Measurements from ENCODE around the gene RPH3AL.

Gene RPH3AL

DNA sequence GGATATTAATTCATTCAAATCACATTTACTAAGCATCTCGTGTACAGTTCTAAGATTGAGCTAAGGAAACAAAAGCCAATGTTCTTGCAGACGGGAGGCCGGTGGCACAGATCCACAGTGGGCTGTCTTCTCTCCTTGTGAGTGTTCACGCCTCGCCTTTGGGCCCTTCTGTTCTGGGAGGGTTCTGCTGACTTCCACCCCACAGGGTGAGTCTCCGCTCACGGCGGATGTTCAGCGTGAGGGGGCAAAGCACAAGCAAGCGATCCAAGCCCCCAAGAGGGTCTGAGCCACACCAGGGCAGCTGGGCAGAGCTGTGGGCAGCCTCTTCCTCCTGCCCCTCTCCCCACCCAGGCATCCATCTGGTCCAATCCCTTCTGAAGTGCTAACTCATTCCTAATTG lies 86.9 kb downstream of the RPH3AL start:
- Mint-ChIP-seq H3K4me3 (no peak overlapping the region), H3K27ac (no peak overlapping the region), H3K36me3 (peaks cover 9 to 18% of the 10 kb centered on the region in 2 donors), H3K4me1 (no peaks in the 10 kb centered on the region), H3K27me3 (peaks cover 11 to 13% of the 10 kb centered on the region in 2 donors), H3K9me3 (peaks cover 7 to 8% of the 10 kb centered on the region in 2 donors)
- DNase-seq = no peak
- ATAC-seq (replicated peaks) = no peak

DNA sequence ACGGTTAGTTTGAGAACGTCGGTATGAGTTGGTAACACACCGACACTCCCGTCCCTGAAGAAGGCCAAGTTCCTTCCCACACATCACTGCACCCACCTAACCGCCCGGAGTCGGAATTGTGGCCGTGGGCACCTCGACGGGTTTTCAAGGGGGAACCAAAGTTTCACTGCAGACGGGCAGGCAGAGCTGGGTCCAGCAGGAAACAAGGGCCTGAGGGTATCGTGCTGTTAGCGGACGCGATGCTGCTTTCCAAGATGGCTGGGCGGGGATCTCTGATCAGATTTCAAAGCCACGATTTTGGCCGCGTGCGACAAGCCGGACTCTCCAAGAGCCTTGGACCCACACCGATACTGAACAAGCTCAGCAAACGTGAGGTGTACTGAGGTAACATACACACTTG lies 88.8 kb downstream of the RPH3AL start:
- H3K36me3 Mint-ChIP-seq = peaks cover 11 to 18% of the 10 kb centered on the region in 2 donors
- peaks cover 0 to 2% of the 10 kb centered on the region in 2 donors for H3K4me1 Mint-ChIP-seq
- H3K27me3 Mint-ChIP-seq = peaks cover 22 to 29% of the 10 kb centered on the region in 2 donors
- peaks cover 7 to 8% of the 10 kb centered on the region in 2 donors for H3K9me3 Mint-ChIP-seq
- ATAC-seq (replicated peaks) (no peak), DNase-seq (no peak)
- H3K27ac Mint-ChIP-seq = no peak overlapping the region
- H3K4me3 Mint-ChIP-seq = no peak overlapping the region

DNA sequence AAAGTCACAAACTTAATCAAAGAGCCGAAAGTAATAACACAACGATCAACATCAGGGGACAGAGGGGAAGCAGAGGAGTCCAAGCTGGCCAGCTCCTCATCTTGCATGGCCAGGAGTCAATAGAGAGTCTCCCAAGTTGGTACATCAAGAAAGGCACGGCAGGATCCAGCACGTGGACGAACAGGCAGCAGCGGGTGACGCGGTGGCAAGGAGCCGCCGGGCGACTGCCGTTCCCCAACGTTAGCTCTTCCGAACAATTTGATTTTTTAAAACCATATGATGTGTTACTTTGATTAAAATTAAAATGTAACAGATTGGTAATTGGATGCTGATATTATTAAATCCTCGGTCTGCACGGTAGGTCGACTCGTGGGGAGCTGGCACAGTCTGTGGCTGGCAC lies 89.3 kb downstream of the RPH3AL start:
- Mint-ChIP-seq H3K4me3 (no peak overlapping the region), H3K36me3 (peaks cover 11 to 18% of the 10 kb centered on the region in 2 donors), H3K27me3 (peaks cover 23 to 33% of the 10 kb centered on the region in 2 donors), H3K9me3 (peaks cover 7 to 8% of the 10 kb centered on the region in 2 donors), H3K4me1 (peaks cover 0 to 2% of the 10 kb centered on the region in 2 donors), H3K27ac (no peak overlapping the region)
- ATAC-seq (replicated peaks) (no peak), DNase-seq (no peak)

DNA sequence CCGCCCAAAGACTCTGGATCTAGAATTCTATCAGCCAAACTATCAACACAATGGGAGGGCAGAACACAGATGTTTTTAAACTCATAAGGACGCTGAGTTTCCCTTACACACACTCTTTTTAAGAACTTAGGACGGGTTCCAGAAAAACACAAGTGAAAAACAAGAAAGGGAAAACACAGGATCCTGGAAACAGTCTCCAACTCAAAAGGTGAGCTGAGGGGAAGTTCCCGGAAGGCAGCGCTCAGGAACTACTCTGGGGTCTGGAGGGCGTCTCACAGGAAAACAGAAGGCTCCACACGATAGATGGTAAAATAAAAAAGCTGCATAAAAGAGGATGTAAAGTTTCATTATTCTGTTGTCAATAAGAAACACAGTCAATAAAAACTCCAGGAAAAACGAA lies 91.0 kb downstream of the RPH3AL start:
- no peak for ATAC-seq (replicated peaks)
- Mint-ChIP-seq H3K36me3 (peaks cover 11 to 18% of the 10 kb centered on the region in 2 donors), H3K4me3 (no peak overlapping the region), H3K9me3 (peaks cover 7 to 8% of the 10 kb centered on the region in 2 donors), H3K27ac (no peak overlapping the region), H3K4me1 (peaks cover 0 to 2% of the 10 kb centered on the region in 2 donors), H3K27me3 (peaks cover 20 to 33% of the 10 kb centered on the region in 2 donors)
- DNase-seq = no peak

DNA sequence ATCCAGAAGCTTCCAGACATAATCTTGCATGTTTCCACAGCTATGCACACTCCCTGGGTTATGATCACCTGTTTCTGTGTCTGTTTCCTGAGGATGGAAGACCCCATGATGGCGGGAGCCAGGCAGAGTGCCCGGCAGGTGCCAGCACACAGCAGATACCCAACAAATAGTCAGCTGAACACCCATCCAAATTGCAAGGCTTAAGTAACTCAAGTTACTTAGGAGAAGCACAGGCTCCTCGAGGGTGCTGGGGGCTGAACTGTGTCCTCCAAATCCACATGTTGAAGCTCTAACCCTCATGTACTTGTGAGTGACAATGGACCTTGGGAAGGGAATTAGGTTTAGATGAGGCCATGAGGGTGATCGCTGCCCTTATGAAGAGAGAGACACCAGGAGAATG lies 91.7 kb downstream of the RPH3AL start:
- Mint-ChIP-seq H3K9me3 (peaks cover 7 to 8% of the 10 kb centered on the region in 2 donors), H3K27me3 (peaks cover 20 to 33% of the 10 kb centered on the region in 2 donors), H3K27ac (no peak overlapping the region), H3K4me1 (peaks cover 0 to 2% of the 10 kb centered on the region in 2 donors), H3K4me3 (no peak overlapping the region), H3K36me3 (peaks cover 11 to 18% of the 10 kb centered on the region in 2 donors)
- ATAC-seq (replicated peaks) = no peak
- DNase-seq = no peak

DNA sequence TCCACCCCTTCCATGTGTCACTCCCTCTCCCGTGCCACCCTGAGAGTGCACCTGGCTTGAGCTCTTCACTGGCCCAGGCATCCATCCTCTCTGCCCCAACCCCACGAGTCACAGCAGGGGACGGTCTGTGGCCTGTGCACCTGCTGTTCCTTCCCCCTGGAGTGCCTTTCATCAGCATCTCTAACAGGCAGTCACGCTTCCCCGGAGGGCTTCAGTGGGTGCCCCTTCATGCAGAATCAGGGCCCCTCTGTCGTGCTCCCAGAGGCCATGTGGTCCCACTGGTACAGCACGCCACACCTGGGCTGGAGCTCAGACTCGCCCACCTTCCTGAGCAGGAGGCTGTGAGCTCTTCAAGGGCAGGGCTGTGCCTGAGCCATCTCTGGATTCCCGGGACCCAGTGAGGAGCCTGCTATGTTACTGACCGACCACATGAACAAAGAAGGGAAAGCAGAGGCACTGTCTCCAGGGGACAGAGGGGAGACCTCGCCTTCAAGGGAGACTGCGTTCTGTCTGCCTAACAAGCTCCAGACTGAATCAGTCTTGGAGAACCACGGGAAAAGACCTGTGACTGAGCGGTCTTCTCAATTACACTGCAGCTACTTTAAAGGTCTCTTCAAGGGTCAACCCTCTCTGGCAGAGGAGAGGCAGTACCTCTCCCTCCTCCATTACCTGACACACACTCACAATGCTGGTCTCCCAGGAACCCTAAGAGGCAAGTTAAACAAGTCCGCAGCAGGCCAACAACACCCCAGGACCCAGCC lies 92.4 kb downstream of the RPH3AL start:
- peaks cover 11 to 18% of the 10 kb centered on the region in 2 donors for H3K36me3 Mint-ChIP-seq
- DNase-seq = no peak

DNA sequence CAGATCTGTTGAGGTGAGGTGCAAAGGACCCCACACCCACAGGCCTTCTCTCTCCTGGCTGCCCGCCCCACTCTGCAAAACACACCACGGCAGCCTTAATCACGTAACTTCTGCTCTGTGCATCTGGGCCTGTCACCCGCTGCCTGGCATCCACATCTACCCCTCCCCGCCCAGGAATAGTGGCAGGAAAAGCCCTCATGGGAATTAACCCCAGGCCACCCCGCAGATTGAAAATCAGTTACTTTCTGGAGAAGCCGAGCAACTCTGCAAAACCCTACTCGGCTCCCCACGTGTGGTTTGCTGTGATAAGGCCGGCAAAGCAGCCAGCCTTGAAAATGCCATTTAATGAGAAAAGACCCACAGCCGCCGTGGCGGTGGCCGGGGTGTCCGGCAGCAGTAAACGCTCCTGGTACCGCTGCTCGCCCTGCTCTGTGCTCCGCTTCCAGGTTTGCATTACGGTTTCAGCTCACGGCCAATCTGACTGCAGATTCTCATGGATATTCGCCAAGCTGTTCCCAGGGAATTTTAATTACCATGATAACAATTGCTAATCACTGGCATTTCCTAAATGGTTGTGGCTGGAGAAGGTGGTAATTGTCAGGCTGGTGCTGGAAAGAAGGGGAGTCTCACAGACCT lies 93.1 kb downstream of the RPH3AL start:
- Mint-ChIP-seq H3K4me1 (peaks cover 0 to 2% of the 10 kb centered on the region in 2 donors), H3K9me3 (peaks cover 7 to 8% of the 10 kb centered on the region in 2 donors), H3K27me3 (peaks cover 20 to 33% of the 10 kb centered on the region in 2 donors), H3K4me3 (no peak overlapping the region), H3K27ac (no peak overlapping the region), H3K36me3 (peaks cover 11 to 18% of the 10 kb centered on the region in 2 donors)
- DNase-seq = no peak
- no peak for ATAC-seq (replicated peaks)

More for the DNA sequence above, 92.4 kb downstream of the RPH3AL start:
- no peak overlapping the region for H3K27ac Mint-ChIP-seq
- ATAC-seq (replicated peaks) = no peak
- H3K9me3 Mint-ChIP-seq = peaks cover 7 to 8% of the 10 kb centered on the region in 2 donors
- no peak overlapping the region for H3K4me3 Mint-ChIP-seq
- peaks cover 0 to 2% of the 10 kb centered on the region in 2 donors for H3K4me1 Mint-ChIP-seq
- H3K27me3 Mint-ChIP-seq = peaks cover 20 to 33% of the 10 kb centered on the region in 2 donors

DNA sequence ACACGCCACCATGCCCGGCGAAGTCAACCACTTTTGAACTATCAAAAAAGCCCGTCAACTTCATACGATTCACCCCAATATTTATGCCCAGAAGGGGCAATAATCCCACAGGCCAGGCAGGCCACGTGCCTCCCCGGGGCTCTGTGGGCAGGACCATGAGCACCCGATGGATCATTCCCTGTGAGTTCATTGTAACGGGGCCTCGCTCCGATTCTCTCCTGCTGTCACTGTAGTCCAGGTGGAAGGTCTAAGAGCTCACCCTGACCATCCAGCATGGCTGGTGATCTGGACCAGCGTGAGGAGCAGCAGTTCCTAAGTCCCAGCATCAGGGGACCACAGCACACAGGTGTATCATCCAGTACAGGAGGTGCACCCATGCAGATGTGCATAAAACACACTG lies 93.7 kb downstream of the RPH3AL start:
- Mint-ChIP-seq H3K4me3 (no peak overlapping the region), H3K27ac (no peak overlapping the region), H3K27me3 (peaks cover 20 to 33% of the 10 kb centered on the region in 2 donors), H3K36me3 (peaks cover 11 to 18% of the 10 kb centered on the region in 2 donors), H3K9me3 (peaks cover 7 to 8% of the 10 kb centered on the region in 2 donors), H3K4me1 (peaks cover 0 to 2% of the 10 kb centered on the region in 2 donors)
- no peak for ATAC-seq (replicated peaks)
- no peak for DNase-seq

DNA sequence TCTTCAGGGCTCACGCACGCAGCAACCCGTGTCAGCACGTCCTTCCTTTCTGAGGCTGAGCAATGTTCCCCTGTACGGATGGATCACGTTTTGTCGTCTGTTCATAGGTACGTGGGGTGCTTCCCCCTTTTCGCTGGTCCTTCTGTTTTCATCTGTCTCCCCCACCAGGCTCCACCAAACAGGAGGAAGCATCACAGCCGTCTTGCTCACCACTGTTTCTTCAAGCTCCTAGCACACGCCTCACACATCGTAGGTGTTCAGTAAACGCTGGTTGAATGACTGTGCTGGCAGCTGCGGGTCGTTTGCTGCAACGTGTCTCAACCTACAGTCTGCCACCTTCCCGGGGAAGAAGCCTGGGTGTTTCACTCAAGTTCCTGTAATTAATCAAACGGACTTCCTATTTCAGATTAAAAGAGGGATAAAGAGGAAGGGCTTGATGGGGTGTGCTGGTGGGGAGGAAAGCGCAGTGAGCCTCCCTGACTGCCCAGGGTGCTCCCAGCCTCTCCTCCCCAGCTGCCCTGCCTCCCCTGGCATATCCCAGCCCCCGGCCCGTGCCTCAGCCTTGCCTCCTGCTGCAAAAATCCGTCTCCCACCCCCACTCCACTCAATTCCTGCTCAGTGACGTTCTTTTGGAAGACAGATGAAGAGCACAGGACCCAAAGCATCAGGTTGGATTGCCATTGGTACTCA lies 94.4 kb downstream of the RPH3AL start:
- H3K4me1 Mint-ChIP-seq = peaks cover 0 to 2% of the 10 kb centered on the region in 2 donors
- DNase-seq = no peak
- peaks cover 7 to 8% of the 10 kb centered on the region in 2 donors for H3K9me3 Mint-ChIP-seq
- no peak overlapping the region for H3K4me3 Mint-ChIP-seq
- no peak overlapping the region for H3K27ac Mint-ChIP-seq
- H3K27me3 Mint-ChIP-seq = peaks cover 20 to 33% of the 10 kb centered on the region in 2 donors
- ATAC-seq (replicated peaks) = peak; percentile 34 to 57
- H3K36me3 Mint-ChIP-seq = peaks cover 9 to 13% of the 10 kb centered on the region in 2 donors

DNA sequence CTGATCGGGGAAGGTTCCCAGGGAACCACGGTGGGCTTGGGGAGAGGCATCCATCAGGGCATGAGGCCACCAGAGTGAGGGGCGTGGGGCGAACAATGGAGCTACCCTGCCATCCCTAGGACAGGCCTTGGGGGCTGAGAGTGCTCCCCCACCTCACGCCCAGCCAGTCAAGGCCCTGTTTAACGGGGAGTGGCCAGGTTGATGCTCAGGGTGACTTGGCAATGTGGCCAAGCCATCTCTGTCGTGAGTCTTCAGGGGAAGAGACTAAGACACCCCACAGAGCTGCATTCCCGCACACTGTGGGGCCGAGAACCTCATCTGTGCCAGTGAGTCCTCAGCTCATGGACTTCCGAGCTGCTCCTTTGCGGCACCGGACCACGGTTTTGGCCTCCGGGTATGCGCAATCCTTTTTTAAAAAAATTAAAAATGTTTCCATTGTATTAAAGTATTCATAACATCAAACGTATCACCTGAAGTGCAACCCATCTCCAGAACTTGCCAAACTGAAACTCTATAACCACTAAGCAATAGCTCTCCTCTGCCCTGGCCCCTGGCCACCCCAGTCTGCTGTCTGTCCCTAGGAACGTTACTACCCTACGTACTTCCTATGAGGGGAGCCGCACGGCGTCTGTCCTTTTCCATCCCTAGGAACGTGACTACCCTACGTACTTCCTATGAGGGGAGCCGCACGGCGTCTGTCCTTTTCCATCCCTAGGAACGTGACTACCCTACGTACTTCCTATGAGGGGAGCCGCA lies 99.3 kb downstream of the RPH3AL start:
- no peak for ATAC-seq (replicated peaks)
- Mint-ChIP-seq H3K27me3 (peaks cover 0 to 5% of the 10 kb centered on the region in 2 donors), H3K9me3 (no peaks in the 10 kb centered on the region), H3K27ac (no peak overlapping the region), H3K36me3 (no peaks in the 10 kb centered on the region), H3K4me1 (no peaks in the 10 kb centered on the region), H3K4me3 (no peak overlapping the region)
- no peak for DNase-seq

DNA sequence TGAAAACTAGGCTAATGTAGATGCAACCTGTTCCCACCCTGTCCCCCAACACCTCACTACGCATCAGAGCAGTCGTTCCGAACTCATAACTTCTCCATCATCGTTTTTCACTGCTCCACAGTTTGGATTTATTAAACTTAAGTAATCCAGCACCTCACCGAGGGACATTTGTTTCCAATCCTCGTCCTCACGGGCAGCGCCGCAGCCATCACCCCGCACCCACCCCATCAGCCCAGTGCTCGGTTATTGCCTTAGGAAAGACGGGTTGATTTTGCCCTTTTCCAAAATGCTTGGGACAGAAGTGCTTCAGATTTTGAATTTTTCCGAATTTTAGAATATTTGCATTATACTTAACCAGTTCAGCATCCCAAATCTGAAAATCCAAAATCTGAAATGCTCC lies 100.2 kb downstream of the RPH3AL start:
- Mint-ChIP-seq H3K4me3 (no peak overlapping the region), H3K36me3 (no peaks in the 10 kb centered on the region), H3K27ac (no peak overlapping the region), H3K9me3 (no peaks in the 10 kb centered on the region), H3K4me1 (no peaks in the 10 kb centered on the region), H3K27me3 (peaks cover 0 to 6% of the 10 kb centered on the region in 2 donors)
- no peak for DNase-seq
- ATAC-seq (replicated peaks) = no peak

DNA sequence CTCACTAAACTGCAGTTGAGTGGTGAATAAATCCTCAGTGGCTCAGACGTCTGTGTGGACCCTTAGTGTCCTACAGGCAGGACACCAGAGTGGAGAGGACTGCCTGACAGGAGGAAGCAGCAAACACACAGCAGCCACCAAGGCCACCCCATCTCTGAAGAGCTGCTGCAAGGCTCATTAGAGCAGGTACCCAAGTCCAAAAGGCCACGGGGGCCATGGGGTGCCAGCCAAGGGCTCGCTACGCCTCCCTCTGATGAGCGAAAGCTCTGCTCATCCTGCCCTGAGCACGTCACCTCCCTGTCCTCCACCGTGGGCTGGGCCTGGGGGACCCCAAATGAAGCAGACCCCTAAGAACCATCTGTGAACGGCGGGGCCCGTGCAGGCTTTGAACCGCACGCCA lies 101.1 kb downstream of the RPH3AL start:
- ATAC-seq (replicated peaks) (no peak), DNase-seq (no peak)
- Mint-ChIP-seq H3K27me3 (peaks cover 0 to 6% of the 10 kb centered on the region in 2 donors), H3K27ac (no peak overlapping the region), H3K36me3 (no peaks in the 10 kb centered on the region), H3K4me1 (no peaks in the 10 kb centered on the region), H3K9me3 (no peaks in the 10 kb centered on the region), H3K4me3 (no peak overlapping the region)

DNA sequence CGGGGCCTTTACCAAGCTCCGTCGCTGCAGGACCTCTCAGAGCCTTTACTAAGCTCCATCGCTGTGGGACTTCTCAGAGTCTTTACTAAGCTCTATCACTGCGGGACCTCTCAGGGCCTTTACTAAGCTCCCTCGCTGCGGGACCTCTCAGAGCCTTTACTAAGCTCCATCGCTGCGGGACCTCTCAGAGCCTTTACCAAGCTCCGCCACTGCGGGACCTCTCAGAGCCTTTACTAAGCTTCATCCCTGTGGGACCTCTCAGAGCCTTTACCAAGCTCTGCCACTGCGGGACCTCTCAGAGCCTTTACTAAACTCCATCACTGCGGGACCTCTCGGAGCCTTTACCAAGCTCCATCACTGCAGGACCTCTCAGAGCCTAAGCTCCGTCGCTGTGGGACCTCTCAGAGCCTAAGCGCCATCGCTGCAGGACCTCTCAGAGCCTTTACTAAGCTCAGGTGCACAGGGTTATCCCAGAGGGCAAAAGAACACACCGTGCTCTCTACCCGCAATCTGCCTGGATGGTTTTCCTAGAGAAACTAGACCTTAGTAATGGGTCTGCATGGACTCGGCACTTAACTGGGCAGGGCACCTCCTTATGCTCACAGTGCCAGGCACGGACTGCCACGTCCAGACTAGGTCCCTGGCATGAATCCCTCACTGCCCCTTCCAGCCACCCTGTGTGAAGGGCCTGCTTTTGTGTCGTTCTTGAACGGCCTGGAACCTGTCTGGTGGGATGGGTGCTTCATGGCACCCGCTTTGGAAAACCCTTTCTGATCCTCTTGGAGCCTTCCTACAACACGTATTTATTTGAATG lies 101.9 kb downstream of the RPH3AL start:
- H3K36me3 Mint-ChIP-seq = no peaks in the 10 kb centered on the region
- H3K27me3 Mint-ChIP-seq = peaks cover 0 to 6% of the 10 kb centered on the region in 2 donors
- H3K9me3 Mint-ChIP-seq = no peaks in the 10 kb centered on the region
- no peak for DNase-seq
- no peaks in the 10 kb centered on the region for H3K4me1 Mint-ChIP-seq
- ATAC-seq (replicated peaks) = no peak
- no peak overlapping the region for H3K27ac Mint-ChIP-seq
- H3K4me3 Mint-ChIP-seq = no peak overlapping the region

Data from stimulated activated naive B cell treated with anti-CD40 and anti-IgM and Interleukin-4, amounts not matched to agents 10 μg/mL and 1 μg/mL and 100 μg/mL, for 72 hours (primary cell).